HEK293 (cell line): ENCODE results near the gene ISYNA1.
A peak's percentile ranks its signal among the peaks of the same experiment; 100 is the strongest.

Source experiments
- CTCF ChIA-PET: fragments of 350-600 bp; formaldehyde crosslinking; extraction: SDS; loops from one replicate; lab custom pipeline; 2021; ENCODE audit warnings: antibody characterized with exemption; lab: Yijun Ruan, JAX
- POLR2A ChIA-PET: fragments of 300-600 bp; formaldehyde crosslinking; extraction: SDS; loops from one replicate; lab custom pipeline; 2020; ENCODE audit warnings: antibody characterized with exemption, inconsistent platforms; lab: Yijun Ruan, JAX
- H3K27ac ChIP-seq: fragments of 200-500 bp; sonication (Bioruptor generic); 2 replicates; pipeline ENCODE4 v1.5.1; 2014; ENCODE audit warnings: low read depth, low read length, control low read depth, inconsistent platforms; ENCODE audit errors: extremely low read depth
- H3K36me3 ChIP-seq, 2 experiments: fragments of 200-500 bp in 1 of 2; sonication (Bioruptor generic) in 1 of 2; 1 replicate in 1 of 2; 2 replicates in 1 of 2; pipeline ENCODE4 v1.5.1; 2014 to 2017; ENCODE audit warnings: inconsistent platforms in 2 of 2, low read length in 2 of 2; ENCODE audit not compliant: control insufficient read depth in 2 of 2, insufficient read depth in 1 of 2
- H3K4me1 ChIP-seq: fragments of 200-500 bp; sonication (Bioruptor generic); 2 replicates; pipeline ENCODE4 v1.5.1; 2014; ENCODE audit warnings: mild to moderate bottlenecking, low read length, inconsistent platforms; ENCODE audit not compliant: control insufficient read depth, insufficient read depth
- H3K4me3 ChIP-seq: 2 replicates; pipeline ENCODE4 v1.5.1; 2011; ENCODE audit warnings: low read depth, mild to moderate bottlenecking, control low read depth, low read length, moderate library complexity
- H3K9me3 ChIP-seq: fragments of 200-500 bp; sonication (Bioruptor generic); 2 replicates; pipeline ENCODE4 v1.5.1; 2014; ENCODE audit warnings: low read depth, low read length, inconsistent platforms; ENCODE audit not compliant: control insufficient read depth, insufficient read depth
- ELK4 ChIP-seq: IDR thresholded peaks from 2 replicates; pipeline ENCODE4 v1.6.1; 2011; ENCODE audit warnings: mild to moderate bottlenecking, low read depth, low read length, borderline replicate concordance
- KLF1 ChIP-seq: fragments of 450-650 bp; formaldehyde crosslinking; IDR thresholded peaks from 2 replicates; pipeline ENCODE4 v1.5.1; 2016; ENCODE audit warnings: missing biosample characterization, missing genetic modification characterization
- KLF17 ChIP-seq: fragments of 450-650 bp; formaldehyde crosslinking; IDR thresholded peaks from 2 replicates; pipeline ENCODE4 v1.5.1; 2016; ENCODE audit warnings: missing biosample characterization, missing genetic modification characterization
- SCRT1 ChIP-seq: fragments of 450-650 bp; formaldehyde crosslinking; IDR thresholded peaks from 2 replicates; pipeline ENCODE4 v1.5.1; 2016; ENCODE audit warnings: missing biosample characterization, missing genetic modification characterization, borderline replicate concordance
- SCRT2 ChIP-seq: fragments of 450-650 bp; formaldehyde crosslinking; IDR thresholded peaks from 2 replicates; pipeline ENCODE4 v1.5.1; 2016; ENCODE audit warnings: missing biosample characterization, missing genetic modification characterization
- SP7 ChIP-seq: fragments of 450-650 bp; formaldehyde crosslinking; IDR thresholded peaks from 2 replicates; pipeline ENCODE4 v1.5.1; 2016; ENCODE audit warnings: missing biosample characterization, missing genetic modification characterization
- ZBTB20 ChIP-seq: fragments of 450-650 bp; formaldehyde crosslinking; IDR thresholded peaks from 2 replicates; pipeline ENCODE4 v1.5.1; 2016; ENCODE audit warnings: missing biosample characterization, missing genetic modification characterization
- ZBTB48 ChIP-seq: fragments of 450-650 bp; formaldehyde crosslinking; IDR thresholded peaks from 2 replicates; pipeline ENCODE4 v1.5.1; 2016; ENCODE audit warnings: missing biosample characterization, missing genetic modification characterization
- ZEB2 ChIP-seq: fragments of 450-650 bp; formaldehyde crosslinking; IDR thresholded peaks from 2 replicates; pipeline ENCODE4 v1.5.1; 2016; ENCODE audit warnings: missing biosample characterization, missing genetic modification characterization
- ZNF121 ChIP-seq: fragments of 450-650 bp; formaldehyde crosslinking; IDR thresholded peaks from 2 replicates; pipeline ENCODE4 v1.5.1; 2016; ENCODE audit warnings: missing biosample characterization, missing genetic modification characterization
- ZNF157 ChIP-seq: fragments of 450-650 bp; formaldehyde crosslinking; IDR thresholded peaks from 2 replicates; pipeline ENCODE4 v1.5.1; 2016; ENCODE audit warnings: missing biosample characterization, missing genetic modification characterization
- ZNF423 ChIP-seq: fragments of 450-650 bp; formaldehyde crosslinking; IDR thresholded peaks from 2 replicates; pipeline ENCODE4 v1.5.1; 2016; ENCODE audit warnings: missing biosample characterization, missing genetic modification characterization
- ZNF501 ChIP-seq: fragments of 450-650 bp; formaldehyde crosslinking; IDR thresholded peaks from 2 replicates; pipeline ENCODE4 v1.5.1; 2016; ENCODE audit warnings: missing biosample characterization, missing genetic modification characterization
- ZNF544 ChIP-seq: fragments of 450-650 bp; formaldehyde crosslinking; IDR thresholded peaks from 2 replicates; pipeline ENCODE4 v1.5.0; 2017; ENCODE audit warnings: missing biosample characterization, missing genetic modification characterization
- ZNF571 ChIP-seq: fragments of 450-650 bp; formaldehyde crosslinking; IDR thresholded peaks from 2 replicates; pipeline ENCODE4 v1.5.0; 2017; ENCODE audit warnings: missing biosample characterization, missing genetic modification characterization
- ZNF76 ChIP-seq: fragments of 450-650 bp; formaldehyde crosslinking; IDR thresholded peaks from 2 replicates; pipeline ENCODE4; 2016; ENCODE audit warnings: low read depth, missing biosample characterization, missing genetic modification characterization, borderline replicate concordance
- TF ChIP-seq, protein P1 (sequence below): fragments of 450-650 bp; formaldehyde crosslinking; IDR thresholded peaks from 2 replicates; pipeline ENCODE4 v1.5.1; 2016; ENCODE audit warnings: missing biosample characterization, missing genetic modification characterization, low read depth
- TF ChIP-seq, protein P2 (sequence below): fragments of 450-650 bp; formaldehyde crosslinking; IDR thresholded peaks from 2 replicates; pipeline ENCODE4 v1.5.1; 2017; ENCODE audit warnings: missing biosample characterization, missing genetic modification characterization
- TF ChIP-seq, protein P3 (sequence below): fragments of 450-650 bp; formaldehyde crosslinking; IDR thresholded peaks from 2 replicates; pipeline ENCODE4; 2016; ENCODE audit warnings: missing biosample characterization, missing genetic modification characterization
- TF ChIP-seq, protein P4 (sequence below): fragments of 450-650 bp; formaldehyde crosslinking; IDR thresholded peaks from 2 replicates; pipeline ENCODE4 v1.5.1; 2017; ENCODE audit warnings: missing biosample characterization, missing genetic modification characterization
- TF ChIP-seq, protein P5 (sequence below): fragments of 450-650 bp; formaldehyde crosslinking; IDR thresholded peaks from 2 replicates; pipeline ENCODE4 v1.5.1; 2016; ENCODE audit warnings: missing biosample characterization, missing genetic modification characterization

Gene ISYNA1

DNA sequence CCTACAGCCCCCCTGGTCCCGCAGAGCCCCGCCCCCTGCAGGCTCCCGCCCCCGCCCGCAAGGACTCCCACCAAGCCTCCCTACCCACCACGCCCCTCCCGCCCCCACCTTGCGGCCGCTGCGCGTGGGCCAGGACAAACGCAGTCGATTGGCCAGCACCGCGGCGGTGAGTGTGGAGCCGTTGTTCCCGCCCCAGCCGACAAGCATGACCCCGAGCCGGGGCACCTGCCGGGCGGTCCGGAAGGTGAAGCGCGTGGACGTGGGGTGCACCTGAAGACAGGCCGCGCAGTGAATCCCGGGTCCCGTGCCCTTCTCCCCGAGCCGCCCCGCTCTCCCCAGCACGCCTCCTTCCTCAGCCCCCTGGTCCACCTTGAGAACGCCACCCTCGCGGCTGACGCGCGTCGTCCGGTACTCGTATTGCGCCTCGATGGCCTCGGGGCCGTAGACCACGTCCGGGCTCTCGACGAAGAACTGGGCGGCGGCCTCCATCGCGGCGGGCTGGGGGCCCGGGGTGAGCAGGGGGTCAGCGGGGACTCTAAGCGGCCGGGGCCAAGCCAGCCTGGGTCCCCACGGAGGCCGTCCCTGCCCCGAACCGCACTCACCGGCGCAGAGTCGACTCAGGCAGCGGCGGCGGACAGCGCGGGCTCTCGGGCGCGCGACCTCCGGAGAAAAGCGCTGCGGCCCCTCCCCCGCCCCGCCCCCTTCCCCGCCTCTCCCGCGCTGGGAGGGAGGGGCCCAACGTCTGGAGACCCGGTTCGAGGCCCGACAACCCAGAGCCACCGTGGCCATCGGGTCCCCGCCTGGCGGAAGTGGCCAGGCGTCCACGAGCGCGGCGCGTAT, at the start of gene ISYNA1:
Gene ISYNA1 (minus strand): TSS at position 643 of the 840 bp plus-strand sequence. CDS start 154 bp downstream, at position 489.
- peak within 1 kb of the TSS; percentile 94 for H3K27ac ChIP-seq
- POLR2A ChIA-PET, result interaction anchor here (0.7 to 1.8 kb wide), 8 partner anchors 9 to 156 kb away, joined by 3 to 6 read pairs (median 4); partner anchors contain the start of genes JUND and SSBP4
- peaks cover 5 to 24% of the 10 kb centered on the region in 2 experiments; a peak in 2 of 3 replicates for H3K36me3 ChIP-seq
- CTCF ChIA-PET, result no interaction called here
- no peaks in the 10 kb centered on the region for H3K9me3 ChIP-seq
- peaks cover 17% of the 10 kb centered on the region for H3K4me1 ChIP-seq
- H3K4me3 ChIP-seq, result peak within 1 kb of the TSS; percentile 56
- TF ChIP-seq ZNF423 (tag by site-specific recombination), result 0 out of 2 replicates have a peak, but pooled peaks have one; percentile 26
- no peak for TF ChIP-seq ZNF121
- TF ChIP-seq, protein P1, sequence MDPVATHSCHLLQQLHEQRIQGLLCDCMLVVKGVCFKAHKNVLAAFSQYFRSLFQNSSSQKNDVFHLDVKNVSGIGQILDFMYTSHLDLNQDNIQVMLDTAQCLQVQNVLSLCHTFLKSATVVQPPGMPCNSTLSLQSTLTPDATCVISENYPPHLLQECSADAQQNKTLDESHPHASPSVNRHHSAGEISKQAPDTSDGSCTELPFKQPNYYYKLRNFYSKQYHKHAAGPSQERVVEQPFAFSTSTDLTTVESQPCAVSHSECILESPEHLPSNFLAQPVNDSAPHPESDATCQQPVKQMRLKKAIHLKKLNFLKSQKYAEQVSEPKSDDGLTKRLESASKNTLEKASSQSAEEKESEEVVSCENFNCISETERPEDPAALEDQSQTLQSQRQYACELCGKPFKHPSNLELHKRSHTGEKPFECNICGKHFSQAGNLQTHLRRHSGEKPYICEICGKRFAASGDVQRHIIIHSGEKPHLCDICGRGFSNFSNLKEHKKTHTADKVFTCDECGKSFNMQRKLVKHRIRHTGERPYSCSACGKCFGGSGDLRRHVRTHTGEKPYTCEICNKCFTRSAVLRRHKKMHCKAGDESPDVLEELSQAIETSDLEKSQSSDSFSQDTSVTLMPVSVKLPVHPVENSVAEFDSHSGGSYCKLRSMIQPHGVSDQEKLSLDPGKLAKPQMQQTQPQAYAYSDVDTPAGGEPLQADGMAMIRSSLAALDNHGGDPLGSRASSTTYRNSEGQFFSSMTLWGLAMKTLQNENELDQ (tag by site-specific recombination), result no peak
- no peak for TF ChIP-seq ZNF157 (tag by site-specific recombination)
- no peak for TF ChIP-seq ELK4
- TF ChIP-seq, protein P2, sequence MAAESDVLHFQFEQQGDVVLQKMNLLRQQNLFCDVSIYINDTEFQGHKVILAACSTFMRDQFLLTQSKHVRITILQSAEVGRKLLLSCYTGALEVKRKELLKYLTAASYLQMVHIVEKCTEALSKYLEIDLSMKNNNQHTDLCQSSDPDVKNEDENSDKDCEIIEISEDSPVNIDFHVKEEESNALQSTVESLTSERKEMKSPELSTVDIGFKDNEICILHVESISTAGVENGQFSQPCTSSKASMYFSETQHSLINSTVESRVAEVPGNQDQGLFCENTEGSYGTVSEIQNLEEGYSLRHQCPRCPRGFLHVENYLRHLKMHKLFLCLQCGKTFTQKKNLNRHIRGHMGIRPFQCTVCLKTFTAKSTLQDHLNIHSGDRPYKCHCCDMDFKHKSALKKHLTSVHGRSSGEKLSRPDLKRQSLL (tag by site-specific recombination), result 0 out of 2 replicates have a peak, but pooled peaks have one; percentile 8
- TF ChIP-seq, protein P3, sequence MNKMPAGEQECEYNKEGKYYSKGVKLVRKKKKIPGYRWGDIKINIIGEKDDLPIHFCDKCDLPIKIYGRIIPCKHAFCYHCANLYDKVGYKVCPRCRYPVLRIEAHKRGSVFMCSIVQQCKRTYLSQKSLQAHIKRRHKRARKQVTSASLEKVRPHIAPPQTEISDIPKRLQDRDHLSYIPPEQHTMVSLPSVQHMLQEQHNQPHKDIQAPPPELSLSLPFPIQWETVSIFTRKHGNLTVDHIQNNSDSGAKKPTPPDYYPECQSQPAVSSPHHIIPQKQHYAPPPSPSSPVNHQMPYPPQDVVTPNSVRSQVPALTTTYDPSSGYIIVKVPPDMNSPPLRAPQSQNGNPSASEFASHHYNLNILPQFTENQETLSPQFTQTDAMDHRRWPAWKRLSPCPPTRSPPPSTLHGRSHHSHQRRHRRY (tag by site-specific recombination), result no peak; the same call in 1 of the 2 replicates
- peak; percentile 46; the same call in 1 of the 2 replicates for TF ChIP-seq KLF17 (tag by site-specific recombination)
- no peak for TF ChIP-seq SCRT2 (tag by site-specific recombination)
- TF ChIP-seq, protein P4, sequence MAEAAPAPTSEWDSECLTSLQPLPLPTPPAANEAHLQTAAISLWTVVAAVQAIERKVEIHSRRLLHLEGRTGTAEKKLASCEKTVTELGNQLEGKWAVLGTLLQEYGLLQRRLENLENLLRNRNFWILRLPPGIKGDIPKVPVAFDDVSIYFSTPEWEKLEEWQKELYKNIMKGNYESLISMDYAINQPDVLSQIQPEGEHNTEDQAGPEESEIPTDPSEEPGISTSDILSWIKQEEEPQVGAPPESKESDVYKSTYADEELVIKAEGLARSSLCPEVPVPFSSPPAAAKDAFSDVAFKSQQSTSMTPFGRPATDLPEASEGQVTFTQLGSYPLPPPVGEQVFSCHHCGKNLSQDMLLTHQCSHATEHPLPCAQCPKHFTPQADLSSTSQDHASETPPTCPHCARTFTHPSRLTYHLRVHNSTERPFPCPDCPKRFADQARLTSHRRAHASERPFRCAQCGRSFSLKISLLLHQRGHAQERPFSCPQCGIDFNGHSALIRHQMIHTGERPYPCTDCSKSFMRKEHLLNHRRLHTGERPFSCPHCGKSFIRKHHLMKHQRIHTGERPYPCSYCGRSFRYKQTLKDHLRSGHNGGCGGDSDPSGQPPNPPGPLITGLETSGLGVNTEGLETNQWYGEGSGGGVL, result peak; percentile 49
- peak; percentile 59 for TF ChIP-seq ZBTB48 (tag by site-specific recombination)
- peak; percentile 48; the same call in 1 of the 2 replicates for TF ChIP-seq KLF1 (tag by site-specific recombination)
- TF ChIP-seq SP7 (tag by site-specific recombination), result peak; percentile 14; the same call in 1 of the 2 replicates
- TF ChIP-seq ZNF571 (tag by site-specific recombination), result no peak
- TF ChIP-seq SCRT1 (tag by site-specific recombination), result no peak
- TF ChIP-seq ZNF501 (tag by site-specific recombination), result 0 out of 2 replicates have a peak, but pooled peaks have one; percentile 23
- TF ChIP-seq ZNF544 (tag by site-specific recombination), result no peak
- TF ChIP-seq ZEB2 (tag by site-specific recombination), result peak; percentile 29
- TF ChIP-seq ZBTB20 (tag by site-specific recombination), result peak; percentile 56; the same call in 1 of the 2 replicates
- TF ChIP-seq, protein P5, sequence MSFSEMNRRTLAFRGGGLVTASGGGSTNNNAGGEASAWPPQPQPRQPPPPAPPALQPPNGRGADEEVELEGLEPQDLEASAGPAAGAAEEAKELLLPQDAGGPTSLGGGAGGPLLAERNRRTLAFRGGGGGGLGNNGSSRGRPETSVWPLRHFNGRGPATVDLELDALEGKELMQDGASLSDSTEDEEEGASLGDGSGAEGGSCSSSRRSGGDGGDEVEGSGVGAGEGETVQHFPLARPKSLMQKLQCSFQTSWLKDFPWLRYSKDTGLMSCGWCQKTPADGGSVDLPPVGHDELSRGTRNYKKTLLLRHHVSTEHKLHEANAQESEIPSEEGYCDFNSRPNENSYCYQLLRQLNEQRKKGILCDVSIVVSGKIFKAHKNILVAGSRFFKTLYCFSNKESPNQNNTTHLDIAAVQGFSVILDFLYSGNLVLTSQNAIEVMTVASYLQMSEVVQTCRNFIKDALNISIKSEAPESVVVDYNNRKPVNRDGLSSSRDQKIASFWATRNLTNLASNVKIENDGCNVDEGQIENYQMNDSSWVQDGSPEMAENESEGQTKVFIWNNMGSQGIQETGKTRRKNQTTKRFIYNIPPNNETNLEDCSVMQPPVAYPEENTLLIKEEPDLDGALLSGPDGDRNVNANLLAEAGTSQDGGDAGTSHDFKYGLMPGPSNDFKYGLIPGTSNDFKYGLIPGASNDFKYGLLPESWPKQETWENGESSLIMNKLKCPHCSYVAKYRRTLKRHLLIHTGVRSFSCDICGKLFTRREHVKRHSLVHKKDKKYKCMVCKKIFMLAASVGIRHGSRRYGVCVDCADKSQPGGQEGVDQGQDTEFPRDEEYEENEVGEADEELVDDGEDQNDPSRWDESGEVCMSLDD, result peak; percentile 67
- TF ChIP-seq ZNF76 (tag by site-specific recombination), result peak; percentile 69
